ENCODE results near the gene NAXE. TPM values are rescaled to one million over a fixed set of nuclear protein-coding genes. Genes with fewer than 3 reads are reported as not detected.
A peak's percentile ranks its signal among the peaks of the same experiment; 100 is the strongest.

NAXE gene
- total RNA-seq, 1 donor from 2014 or later, result 48.5 TPM

GRCh38 chr1:156618853-156619581 lies 27.4 kb downstream of the NAXE start, which contains the start of gene HAPLN2:
Gene HAPLN2 (plus strand): TSS chr1:156619415. CDS start chr1:156623491, 4,076 bp downstream.
- Mint-ChIP-seq H3K36me3 (ENCODE audit: low read depth, unreplicated experiment) (no peaks in the 10 kb centered on the region), H3K27me3 (ENCODE audit: low read depth, unreplicated experiment) (peaks cover 41% of the 10 kb centered on the region), H3K4me1 (ENCODE audit: low read depth, unreplicated experiment) (peaks cover 11% of the 10 kb centered on the region), H3K9me3 (ENCODE audit: unreplicated experiment) (no peaks in the 10 kb centered on the region), H3K27ac (ENCODE audit: unreplicated experiment) (no peak within 1 kb of the TSS), H3K4me3 (ENCODE audit: unreplicated experiment) (no peak within 1 kb of the TSS)
- H3K4me2 ChIP-seq (ENCODE audit: low read length), result no peak within 1 kb of the TSS
- TF ChIP-seq EZH2 (IDR thresholded peaks at IDR 0.05; ENCODE audit: insufficient read depth, low read length) (peak; percentile 8), CTCF (IDR thresholded peaks at IDR 0.05; ENCODE audit: insufficient read depth, low read depth, low read length) (peak; percentile 23)
- no peak within 1 kb of the TSS for H3K4me3 ChIP-seq (ENCODE audit: insufficient read depth, low read depth, low read length)
- H3K36me3 ChIP-seq (ENCODE audit: insufficient read depth, low read length), result no peaks in the 10 kb centered on the region
- DNase-seq (ENCODE audit: low read depth) (no peak), FAIRE-seq (no peak)
- no peaks in the 10 kb centered on the region for H4K20me1 ChIP-seq (ENCODE audit: insufficient read depth, low read length)
- no peaks in the 10 kb centered on the region for H3K79me2 ChIP-seq (ENCODE audit: insufficient read depth, low read length)
- H3K27me3 ChIP-seq (ENCODE audit: insufficient read depth, low read length), result peaks cover 47% of the 10 kb centered on the region
- no peak within 1 kb of the TSS for H3K9ac ChIP-seq (ENCODE audit: low read length)
- H3K9me3 ChIP-seq (ENCODE audit: insufficient read depth, low read depth, low read length), result no peaks in the 10 kb centered on the region
- no peak within 1 kb of the TSS for H2AFZ ChIP-seq (ENCODE audit: low read depth, low read length)
- no peak within 1 kb of the TSS for H3K27ac ChIP-seq (ENCODE audit: low read depth, low read length)
- H3K4me1 ChIP-seq (ENCODE audit: insufficient read depth, low read length), result no peaks in the 10 kb centered on the region

DNA sequence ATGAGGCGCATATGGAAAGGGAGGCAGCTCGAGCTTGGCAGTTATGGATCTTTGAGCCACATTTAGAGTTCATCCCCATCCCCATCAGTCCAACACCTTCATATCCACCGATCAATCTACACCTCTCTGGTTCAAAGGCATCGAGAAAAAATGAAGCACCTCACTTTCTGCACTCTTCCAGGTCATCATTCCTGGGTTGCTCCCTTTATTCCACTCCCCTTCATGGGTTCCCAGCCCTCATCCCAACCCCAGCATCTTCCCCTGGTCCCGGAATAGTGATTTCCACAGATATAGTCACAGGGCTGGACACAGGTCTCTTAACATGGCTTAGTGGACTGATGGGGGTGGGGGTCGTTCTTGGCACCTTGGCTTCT lies 28.0 kb downstream of the NAXE start:
- DNase-seq (ENCODE audit: low read depth) (no peak), FAIRE-seq (no peak)
- Histone ChIP-seq H3K27me3 (ENCODE audit: insufficient read depth, low read length) (peaks cover 49% of the 10 kb centered on the region), H2AFZ (ENCODE audit: low read depth, low read length) (no peak overlapping the region), H3K4me1 (ENCODE audit: insufficient read depth, low read length) (no peaks in the 10 kb centered on the region), H3K27ac (ENCODE audit: low read depth, low read length) (no peak overlapping the region), H3K36me3 (ENCODE audit: insufficient read depth, low read length) (no peaks in the 10 kb centered on the region), H3K4me2 (ENCODE audit: low read length) (no peak overlapping the region), H3K9ac (ENCODE audit: low read length) (no peak overlapping the region), H3K4me3 (ENCODE audit: insufficient read depth, low read depth, low read length) (no peak overlapping the region), H4K20me1 (ENCODE audit: insufficient read depth, low read length) (no peaks in the 10 kb centered on the region), H3K9me3 (ENCODE audit: insufficient read depth, low read depth, low read length) (no peaks in the 10 kb centered on the region), H3K79me2 (ENCODE audit: insufficient read depth, low read length) (no peaks in the 10 kb centered on the region)
- H3K4me1 Mint-ChIP-seq (ENCODE audit: low read depth, unreplicated experiment), result peaks cover 11% of the 10 kb centered on the region
- H3K27me3 Mint-ChIP-seq (ENCODE audit: low read depth, unreplicated experiment), result peaks cover 44% of the 10 kb centered on the region
- no peak overlapping the region for H3K4me3 Mint-ChIP-seq (ENCODE audit: unreplicated experiment)
- no peaks in the 10 kb centered on the region for H3K36me3 Mint-ChIP-seq (ENCODE audit: low read depth, unreplicated experiment)
- no peak for TF ChIP-seq CTCF (IDR thresholded peaks at IDR 0.05; ENCODE audit: insufficient read depth, low read depth, low read length)
- peak; percentile 22 for TF ChIP-seq EZH2 (IDR thresholded peaks at IDR 0.05; ENCODE audit: insufficient read depth, low read length)
- H3K9me3 Mint-ChIP-seq (ENCODE audit: unreplicated experiment), result no peaks in the 10 kb centered on the region
- no peak overlapping the region for H3K27ac Mint-ChIP-seq (ENCODE audit: unreplicated experiment)
